Small intestine (tissue), 7 donors: ENCODE results near the gene PSEN2. TPM values are rescaled to one million over a fixed set of nuclear protein-coding genes. Genes with fewer than 3 reads are reported as not detected.
A peak's percentile ranks its signal among the peaks of the same experiment; 100 is the strongest.

Experiments
- DNase-seq, 2 donors: peaks; one replicate each; pipeline versions ENCODE4 v3.0.0 to v3.0.0-alpha.2; 2013
- FAIRE-seq: peaks from 2 replicates; lab custom pipeline; 2012; peaks lifted over from hg19 to GRCh38; lab: Jason Lieb, UNC
- H3K27ac ChIP-seq, 3 donors: one replicate each; pipeline ENCODE4 v1.5.1; 2013; ENCODE audit warnings: low read length in 2 of 3, mild to moderate bottlenecking in 2 of 3, control low read depth in 1 of 3, inconsistent platforms in 1 of 3, low read depth in 1 of 3, moderate library complexity in 1 of 3
- H3K27me3 ChIP-seq, 3 donors: one replicate each; pipeline ENCODE4 v1.6.1; 2013; ENCODE audit warnings: low read length in 3 of 3, inconsistent platforms in 1 of 3; ENCODE audit not compliant: control insufficient read depth in 3 of 3, insufficient read depth in 3 of 3
- H3K36me3 ChIP-seq, 3 donors: one replicate each; pipeline ENCODE4 v1.6.1; 2013; ENCODE audit warnings: low read length in 3 of 3, inconsistent platforms in 1 of 3, low read depth in 1 of 3, mild to moderate bottlenecking in 1 of 3, moderate library complexity in 1 of 3; ENCODE audit not compliant: control insufficient read depth in 3 of 3, insufficient read depth in 2 of 3
- H3K4me1 ChIP-seq, 3 donors: one replicate each; pipeline ENCODE4 v1.6.1; 2013; ENCODE audit warnings: low read length in 2 of 3, inconsistent platforms in 1 of 3, low read depth in 1 of 3, mild to moderate bottlenecking in 1 of 3, moderate library complexity in 1 of 3; ENCODE audit not compliant: control insufficient read depth in 3 of 3, insufficient read depth in 2 of 3
- H3K4me3 ChIP-seq, 3 donors: one replicate each; pipeline ENCODE4 v1.5.1; 2013; ENCODE audit warnings: low read length in 3 of 3, control low read depth in 1 of 3, inconsistent platforms in 1 of 3, low read depth in 1 of 3, mild to moderate bottlenecking in 1 of 3, moderate library complexity in 1 of 3
- H3K9me3 ChIP-seq, 2 donors: one replicate each; pipeline ENCODE4 v1.6.1; 2013; ENCODE audit warnings: low read depth in 1 of 2, low read length in 1 of 2; ENCODE audit not compliant: control insufficient read depth in 2 of 2, insufficient read depth in 1 of 2
- WGBS, 3 donors: extraction: QIAGEN DNeasy Blood & Tissue Kit; methylation state at CpG; one replicate each; pipeline ENCODE4 v1.1.7; 2013; 5-methylcytosine and 5-hydroxymethylcytosine counted together
- polyA plus RNA-seq, 4 donors: library from polyadenylated mRNA; stranded (reverse) in 3 of 4; unstranded in 1 of 4; fragments of 200-250 nt in 3 of 4; fragments of 120-200 nt in 1 of 4; gene quantifications; one replicate each; pipeline versions ENCODE4 v1.2.1 to v1.2.3, GENCODE V29; 2013
- donor health status: healthy with polysubstance abuse.
- donor health status: control.
- donor health status: control.
- donor health status: Bipolar disorder and iron deficiency.
- donor health status: healthy.

PSEN2 gene
- polyA plus RNA-seq, 4 donors: 13.3 to 19.5 (median 18.4) TPM

- no peak for FAIRE-seq
- H3K4me3 ChIP-seq: no peak overlapping the region
- no peak overlapping the region for H3K27ac ChIP-seq
- H3K4me1 ChIP-seq: peaks cover 3 to 16% (median 8%) of the 10 kb centered on the region in 3 donors
- H3K27me3 ChIP-seq: no peaks in the 10 kb centered on the region
- no peaks in the 10 kb centered on the region for H3K9me3 ChIP-seq
- DNase-seq: no peak
- WGBS, 3 donors: 91 to 93% (median 93%) methylated on average over 14 of the region's 14 CpGs
- peaks cover 3 to 55% (median 7%) of the 10 kb centered on the region in 3 donors for H3K36me3 ChIP-seq
Observed at GRCh38 chr1:226880372-226881287, 10.2 kb downstream of the PSEN2 start.

GRCh38 chr1:226881515-226882185 is 11.2 kb downstream of the PSEN2 start:
- no peaks in the 10 kb centered on the region for H3K27me3 ChIP-seq
- FAIRE-seq: no peak
- H3K9me3 ChIP-seq: no peaks in the 10 kb centered on the region
- H3K27ac ChIP-seq: peak overlapping the region in 2 of 3 donors; percentile 17 to 93
- H3K4me1 ChIP-seq: peaks cover 3 to 10% (median 8%) of the 10 kb centered on the region in 3 donors
- H3K36me3 ChIP-seq: peaks cover 5 to 57% (median 7%) of the 10 kb centered on the region in 3 donors
- 87 to 91% (median 88%) methylated on average over 15 of the region's 15 CpGs for WGBS, 3 donors
- DNase-seq: no peak
- no peak overlapping the region for H3K4me3 ChIP-seq

- H3K36me3 ChIP-seq: peaks cover 3 to 56% (median 5%) of the 10 kb centered on the region in 3 donors
- H3K4me3 ChIP-seq: no peak overlapping the region
- H3K9me3 ChIP-seq: no peaks in the 10 kb centered on the region
- peaks cover 3 to 10% (median 8%) of the 10 kb centered on the region in 3 donors for H3K4me1 ChIP-seq
- no peak for FAIRE-seq
- no peaks in the 10 kb centered on the region for H3K27me3 ChIP-seq
- WGBS, 3 donors: 39 to 52% (median 41%) methylated on average over 5 of the region's 5 CpGs
- H3K27ac ChIP-seq: peak overlapping the region; percentile 17 to 93 (median 39)
- DNase-seq: peak in 1 of 2 donors; percentile 30
Observed at GRCh38 chr1:226882187-226882586, 11.8 kb downstream of the PSEN2 start.

DNA sequence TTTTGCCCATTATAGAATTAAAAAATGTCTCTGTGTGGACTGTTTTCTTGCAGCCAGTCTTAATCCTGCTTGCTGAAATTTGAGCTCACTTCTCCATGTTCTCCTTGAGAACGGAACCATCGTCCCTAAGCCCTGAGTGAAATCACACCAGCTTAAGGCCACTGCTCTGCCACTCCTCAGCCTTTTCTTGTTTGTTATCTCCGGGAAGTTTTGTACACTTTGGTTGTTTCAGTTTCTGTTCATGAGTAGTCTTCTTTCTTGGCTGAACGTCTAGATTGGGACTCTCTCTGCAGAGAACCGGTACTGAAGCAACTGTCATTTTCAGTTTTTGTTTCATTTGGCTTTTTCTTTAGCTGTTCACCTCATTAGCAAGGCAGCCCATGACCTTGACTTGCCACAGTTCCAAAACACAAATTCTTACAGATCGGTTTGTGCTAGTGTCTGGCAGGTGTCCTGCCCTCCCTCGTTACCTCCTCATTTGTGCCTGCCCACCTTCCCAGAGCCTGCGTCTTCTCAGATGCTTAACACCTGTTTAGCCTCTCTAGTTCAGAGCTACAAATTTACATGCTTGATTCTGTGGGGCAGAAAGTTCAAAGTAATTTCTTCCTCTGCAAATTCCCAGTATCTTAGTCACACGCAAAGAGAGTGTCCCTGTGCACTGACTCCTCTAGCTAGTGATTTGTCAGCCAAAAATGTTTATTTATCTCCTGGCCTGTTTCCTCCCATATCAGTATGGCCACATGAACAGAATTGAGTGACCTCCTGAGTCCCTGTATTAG is 12.4 kb downstream of the PSEN2 start:
- Histone ChIP-seq H3K27me3 (no peaks in the 10 kb centered on the region), H3K4me1 (peaks cover 3 to 10% (median 8%) of the 10 kb centered on the region in 3 donors), H3K9me3 (no peaks in the 10 kb centered on the region), H3K27ac (peak overlapping the region; percentile 47 to 93 (median 58)), H3K36me3 (peaks cover 2 to 52% (median 3%) of the 10 kb centered on the region in 3 donors), H3K4me3 (peak overlapping the region; percentile 4 to 13 (median 8))
- FAIRE-seq: no peak
- peak; percentile 72 to 85 for DNase-seq
- WGBS, 3 donors: 3 to 15% (median 5%) methylated on average over 9 of the region's 9 CpGs

DNA sequence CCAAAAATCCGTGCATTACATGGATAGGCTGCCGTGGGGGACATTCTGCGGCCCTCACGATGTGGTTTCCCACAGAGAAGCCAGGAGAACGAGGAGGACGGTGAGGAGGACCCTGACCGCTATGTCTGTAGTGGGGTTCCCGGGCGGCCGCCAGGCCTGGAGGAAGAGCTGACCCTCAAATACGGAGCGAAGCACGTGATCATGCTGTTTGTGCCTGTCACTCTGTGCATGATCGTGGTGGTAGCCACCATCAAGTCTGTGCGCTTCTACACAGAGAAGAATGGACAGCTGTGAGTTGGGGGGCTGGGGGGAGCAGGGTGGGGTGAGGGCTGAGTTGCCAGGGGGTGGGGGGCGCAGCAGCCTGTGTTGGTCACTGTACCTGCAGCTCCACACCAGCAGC is 13.2 kb downstream of the PSEN2 start:
- Histone ChIP-seq H3K4me1 (peaks cover 3 to 10% (median 8%) of the 10 kb centered on the region in 3 donors), H3K9me3 (no peaks in the 10 kb centered on the region), H3K27me3 (no peaks in the 10 kb centered on the region), H3K27ac (peak overlapping the region in 2 of 3 donors; percentile 58 to 93), H3K36me3 (peaks cover 2 to 47% (median 3%) of the 10 kb centered on the region in 3 donors), H3K4me3 (no peak overlapping the region)
- DNase-seq: no peak
- FAIRE-seq: no peak
- WGBS, 3 donors: 89 to 94% (median 93%) methylated on average over 16 of the region's 16 CpGs

GRCh38 chr1:226884116-226884625 is 13.8 kb downstream of the PSEN2 start:
- Histone ChIP-seq H3K27ac (peak overlapping the region in 1 of 3 donors; percentile 39), H3K4me1 (peaks cover 3 to 10% (median 8%) of the 10 kb centered on the region in 3 donors), H3K27me3 (no peaks in the 10 kb centered on the region), H3K36me3 (peaks cover 2 to 49% (median 3%) of the 10 kb centered on the region in 3 donors), H3K9me3 (no peaks in the 10 kb centered on the region), H3K4me3 (no peak overlapping the region)
- 60 to 71% (median 64%) methylated on average over 6 of the region's 6 CpGs for WGBS, 3 donors
- FAIRE-seq (no peak), DNase-seq (no peak)

DNA sequence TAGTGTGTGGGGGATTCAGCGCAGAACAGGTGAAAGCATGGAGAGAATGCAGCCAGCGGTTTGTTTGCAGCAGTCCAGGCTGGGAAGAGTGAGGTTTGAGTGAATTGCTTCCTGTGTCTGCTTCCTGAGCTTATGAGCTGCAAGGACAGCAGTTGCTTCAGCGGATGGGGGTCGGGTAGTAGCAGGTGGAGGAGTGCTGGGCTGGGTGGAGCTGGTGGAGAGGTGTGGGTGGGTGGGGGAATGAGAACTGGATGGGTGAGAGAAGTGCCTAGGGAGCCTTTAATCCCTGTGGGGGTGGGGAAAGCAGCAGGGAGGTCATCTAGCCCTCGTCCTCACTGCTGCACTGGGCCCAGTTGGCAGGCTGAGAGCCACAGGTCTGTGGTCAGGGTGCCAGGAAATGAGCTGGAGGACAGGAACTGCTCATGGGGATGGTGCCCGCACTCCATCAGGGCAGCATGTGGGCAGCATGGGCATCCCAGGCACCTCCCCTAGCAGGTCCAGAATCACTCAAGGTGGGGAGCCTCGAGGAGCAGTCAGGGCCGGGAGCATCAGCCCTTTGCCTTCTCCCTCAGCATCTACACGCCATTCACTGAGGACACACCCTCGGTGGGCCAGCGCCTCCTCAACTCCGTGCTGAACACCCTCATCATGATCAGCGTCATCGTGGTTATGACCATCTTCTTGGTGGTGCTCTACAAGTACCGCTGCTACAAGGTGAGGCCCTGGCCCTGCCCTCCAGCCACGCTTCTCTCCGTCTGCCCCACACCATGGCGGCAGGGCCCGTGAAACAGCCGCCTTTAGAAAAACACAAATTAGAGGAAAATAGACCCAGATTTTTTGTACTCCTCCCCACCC is 14.8 kb downstream of the PSEN2 start:
- H3K36me3 ChIP-seq: peaks cover 2 to 49% (median 3%) of the 10 kb centered on the region in 3 donors
- DNase-seq (no peak), FAIRE-seq (no peak)
- no peaks in the 10 kb centered on the region for H3K9me3 ChIP-seq
- 78 to 86% (median 82%) methylated on average over 20 of the region's 20 CpGs for WGBS, 3 donors
- H3K27me3 ChIP-seq: no peaks in the 10 kb centered on the region
- peaks cover 3 to 10% (median 8%) of the 10 kb centered on the region in 3 donors for H3K4me1 ChIP-seq
- H3K4me3 ChIP-seq: no peak overlapping the region
- no peak overlapping the region for H3K27ac ChIP-seq
